ENCODE measurements around the gene AADAT. TPM values are rescaled to one million over a fixed set of nuclear protein-coding genes. Genes with fewer than 3 reads are reported as not detected.

AADAT gene
- total RNA-seq, 1 donor from 2014 or later, result not detected

GRCh38 chr4:170017252-170017651, 72.5 kb downstream of the AADAT start:
- intact Hi-C loops (cut with micrococcal nuclease), result no loop called here
- POLR2A ChIA-PET, result no interaction called here
- Mint-ChIP-seq H3K4me3 (no peak overlapping the region), H3K27me3 (peaks cover 2% of the 10 kb centered on the region), H3K9me3 (no peaks in the 10 kb centered on the region), H3K27ac (no peak overlapping the region), H3K4me1 (no peaks in the 10 kb centered on the region), H3K36me3 (ENCODE audit: low read depth) (no peaks in the 10 kb centered on the region)
- TF ChIP-seq CTCF (IDR thresholded peaks at IDR 0.05), result no peak
- ATAC-seq (ENCODE audit: low read depth), result no peak
- CTCF ChIA-PET, result no interaction called here
- no peak for DNase-seq

GRCh38 chr4:170015285-170015684, 74.5 kb downstream of the AADAT start:
- ChIA-PET CTCF (no interaction called here), POLR2A (no interaction called here)
- ATAC-seq (ENCODE audit: low read depth) (no peak), DNase-seq (no peak)
- no peak overlapping the region for H3K27ac Mint-ChIP-seq
- intact Hi-C loops (cut with micrococcal nuclease), result no loop called here
- no peaks in the 10 kb centered on the region for H3K4me1 Mint-ChIP-seq
- no peak overlapping the region for H3K4me3 Mint-ChIP-seq
- H3K36me3 Mint-ChIP-seq (ENCODE audit: low read depth), result no peaks in the 10 kb centered on the region
- peaks cover 2% of the 10 kb centered on the region for H3K27me3 Mint-ChIP-seq
- no peak for TF ChIP-seq CTCF (IDR thresholded peaks at IDR 0.05)
- H3K9me3 Mint-ChIP-seq, result no peaks in the 10 kb centered on the region

DNA sequence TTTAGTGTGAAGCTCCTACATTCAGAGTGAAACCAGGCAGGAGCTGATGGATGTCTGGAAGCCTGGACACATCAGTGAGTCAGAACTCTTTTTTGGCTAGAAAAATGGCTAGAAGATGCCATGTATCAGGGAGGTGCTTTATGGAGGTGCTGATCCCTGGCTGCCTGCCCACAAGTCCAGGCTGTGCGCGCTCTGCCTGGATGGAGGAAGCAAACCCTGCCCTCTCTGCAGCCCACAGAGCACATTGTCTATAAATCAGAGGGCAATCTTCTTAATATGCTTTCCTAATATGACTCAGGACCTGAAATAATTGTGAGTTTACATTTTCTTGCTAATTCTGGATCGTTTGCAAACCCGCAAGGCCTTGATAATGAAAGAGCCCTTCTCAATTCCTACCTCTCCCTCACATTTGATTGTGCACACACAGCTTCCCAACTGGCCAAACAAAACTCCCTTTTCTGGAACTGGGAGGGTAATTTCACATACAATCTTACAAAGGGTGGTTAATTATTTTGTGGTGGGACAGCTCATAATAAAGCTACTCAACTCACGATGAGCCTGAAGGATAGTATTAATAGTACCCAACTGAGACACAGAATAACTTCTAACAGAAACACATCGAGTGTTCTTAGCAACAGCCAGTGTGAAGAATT, 75.3 kb downstream of the AADAT start:
- ATAC-seq (ENCODE audit: low read depth) (no peak), DNase-seq (no peak)
- POLR2A ChIA-PET, result no interaction called here
- H3K4me3 Mint-ChIP-seq, result no peak overlapping the region
- intact Hi-C loops (cut with micrococcal nuclease), result no loop called here
- H3K27ac Mint-ChIP-seq, result no peak overlapping the region
- H3K36me3 Mint-ChIP-seq (ENCODE audit: low read depth), result no peaks in the 10 kb centered on the region
- H3K27me3 Mint-ChIP-seq, result peaks cover 2% of the 10 kb centered on the region
- CTCF ChIA-PET, result no interaction called here
- TF ChIP-seq CTCF (IDR thresholded peaks at IDR 0.05), result no peak
- H3K4me1 Mint-ChIP-seq, result no peaks in the 10 kb centered on the region
- H3K9me3 Mint-ChIP-seq, result no peaks in the 10 kb centered on the region

- Mint-ChIP-seq H3K4me1 (peaks cover 7% of the 10 kb centered on the region), H3K4me3 (no peak overlapping the region), H3K9me3 (no peaks in the 10 kb centered on the region), H3K36me3 (ENCODE audit: low read depth) (no peaks in the 10 kb centered on the region), H3K27ac (no peak overlapping the region), H3K27me3 (peaks cover 3% of the 10 kb centered on the region)
- intact Hi-C loops (cut with micrococcal nuclease), result no loop called here
- ATAC-seq (ENCODE audit: low read depth), result no peak
- no peak for TF ChIP-seq CTCF (IDR thresholded peaks at IDR 0.05)
- no peak for DNase-seq
- ChIA-PET CTCF (no interaction called here), POLR2A (no interaction called here)
Measured at GRCh38 chr4:170012629-170012958, 77.2 kb downstream of the AADAT start.

- POLR2A ChIA-PET, result no interaction called here
- Mint-ChIP-seq H3K4me3 (no peak overlapping the region), H3K27ac (no peak overlapping the region), H3K27me3 (peaks cover 3% of the 10 kb centered on the region), H3K36me3 (ENCODE audit: low read depth) (no peaks in the 10 kb centered on the region), H3K4me1 (peaks cover 7% of the 10 kb centered on the region), H3K9me3 (no peaks in the 10 kb centered on the region)
- DNase-seq, result no peak
- ATAC-seq (ENCODE audit: low read depth), result no peak
- intact Hi-C loops (cut with micrococcal nuclease), result no loop called here
- no peak for TF ChIP-seq CTCF (IDR thresholded peaks at IDR 0.05)
- CTCF ChIA-PET, result no interaction called here
Measured at GRCh38 chr4:170011921-170012628, 77.7 kb downstream of the AADAT start.

Other genes starting within 250 kb of the AADAT start
- gene MFAP3L, start 63.6 kb downstream of the AADAT start, total RNA-seq, result 0.44 and 1.0 TPM in 2 replicates

Data from activated B cell treated with CpG ODN at 0.5 μM for 24 hours (primary cell).